K562 (cell line): ENCODE data around the gene TUBA1A.

Source experiments
- ELF1 ChIP-seq: fragments of 200-800 bp; sonication (Bioruptor generic); IDR thresholded peaks from 2 replicates; pipeline ENCODE4 v1.6.1; 2016; ENCODE audit warnings: missing genetic modification characterization, missing compliant biosample characterization
- MEF2D ChIP-seq: conservative IDR thresholded peaks from 2 replicates; pipeline ENCODE4 v1.6.1; 2016; ENCODE audit warnings: low read depth, missing genetic modification characterization, missing compliant biosample characterization
- MXI1 ChIP-seq: IDR thresholded peaks from 2 replicates; pipeline ENCODE4 v1.6.1; 2011; ENCODE audit warnings: low read depth, mild to moderate bottlenecking, improper control_type of control experiment, low read length
- POLR2A ChIP-seq: fragments of 450-650 bp; conservative IDR thresholded peaks from 2 replicates; pipeline ENCODE4 v1.6.1; 2016
- POLR2B ChIP-seq: fragments of 450-650 bp; IDR thresholded peaks from 2 replicates; pipeline ENCODE4 v1.6.1; 2018; ENCODE audit warnings: low read depth; ENCODE audit not compliant: partially characterized antibody
- POLR3A ChIP-seq: IDR thresholded peaks from 2 replicates; pipeline ENCODE4 v1.6.1; 2011; ENCODE audit warnings: borderline replicate concordance, mild to moderate bottlenecking, moderate library complexity; ENCODE audit not compliant: insufficient read length, insufficient read depth; ENCODE audit errors: extremely low read depth
- SMARCC2 ChIP-seq: fragments of 450-650 bp; IDR thresholded peaks from 2 replicates; pipeline ENCODE4 v1.6.1; 2017; ENCODE audit warnings: antibody characterized with exemption, moderate library complexity, mild to moderate bottlenecking, low read depth
- TEAD1 ChIP-seq, 2 experiments: fragments of 450-650 bp in 1 of 2; sonication (generic) in 1 of 2; formaldehyde crosslinking; IDR thresholded peaks; 2 replicates each; pipeline versions ENCODE4 v1.4.0 to v1.8.0; 2020 to 2022; ENCODE audit warnings: mild to moderate bottlenecking in 2 of 2, missing genetic modification reagents in 1 of 2
- TEAD4 ChIP-seq, 2 experiments: sonication (generic) in 1 of 2; formaldehyde crosslinking in 1 of 2; IDR thresholded peaks; 2 replicates each; pipeline versions ENCODE4 v1.6.1 to v1.8.0; 2012 to 2022; ENCODE audit warnings: borderline replicate concordance in 1 of 2, inconsistent platforms in 1 of 2, low read length in 1 of 2, mild to moderate bottlenecking in 1 of 2, missing genetic modification reagents in 1 of 2
- ZNF274 ChIP-seq: IDR thresholded peaks from 2 replicates; pipeline ENCODE4 v1.6.1; 2011; ENCODE audit warnings: low read depth, mild to moderate bottlenecking, low read length, moderate library complexity, borderline replicate concordance
- ZNF431 ChIP-seq: sonication (generic); formaldehyde crosslinking; IDR thresholded peaks from 2 replicates; pipeline ENCODE4 v1.8.0; 2022; ENCODE audit warnings: mild to moderate bottlenecking, missing genetic modification reagents
- ZNF717 ChIP-seq: fragments of 250-450 bp; sonication (Bioruptor Pico); IDR thresholded peaks from 2 replicates; pipeline ENCODE4 v1.5.0; 2021
- TF ChIP-seq, protein P1 (sequence below), 2 experiments: fragments of 450-650 bp; conservative IDR thresholded peaks; 2 replicates each; pipeline ENCODE4 v1.6.1; 2017; ENCODE audit warnings: mild to moderate bottlenecking in 2 of 2, moderate library complexity in 2 of 2
- TF ChIP-seq, protein P2 (sequence below): fragments of 450-650 bp; formaldehyde crosslinking; IDR thresholded peaks from 2 replicates; pipeline ENCODE4 v1.4.0; 2020; ENCODE audit warnings: mild to moderate bottlenecking, moderate library complexity

DNA sequence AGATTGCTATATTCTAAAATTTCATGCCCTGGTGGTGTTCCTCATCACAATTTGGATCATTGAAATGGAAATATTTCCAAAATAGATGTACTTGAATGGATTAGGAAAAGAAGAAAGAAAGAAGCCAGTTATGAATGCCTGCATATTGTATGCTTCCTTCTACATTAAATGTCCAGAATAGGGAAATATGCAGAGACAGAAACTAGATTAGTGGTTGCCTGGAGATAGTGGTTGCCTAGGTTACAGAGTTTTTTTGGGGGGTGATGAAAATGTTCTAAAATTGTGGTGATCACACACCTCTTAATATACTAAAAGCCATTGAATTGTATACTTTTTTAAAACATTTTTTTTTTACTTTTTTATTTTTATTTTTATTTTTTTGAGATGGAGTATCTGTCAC, 18.0 kb downstream of the TUBA1A start:
- TF ChIP-seq, protein P1, sequence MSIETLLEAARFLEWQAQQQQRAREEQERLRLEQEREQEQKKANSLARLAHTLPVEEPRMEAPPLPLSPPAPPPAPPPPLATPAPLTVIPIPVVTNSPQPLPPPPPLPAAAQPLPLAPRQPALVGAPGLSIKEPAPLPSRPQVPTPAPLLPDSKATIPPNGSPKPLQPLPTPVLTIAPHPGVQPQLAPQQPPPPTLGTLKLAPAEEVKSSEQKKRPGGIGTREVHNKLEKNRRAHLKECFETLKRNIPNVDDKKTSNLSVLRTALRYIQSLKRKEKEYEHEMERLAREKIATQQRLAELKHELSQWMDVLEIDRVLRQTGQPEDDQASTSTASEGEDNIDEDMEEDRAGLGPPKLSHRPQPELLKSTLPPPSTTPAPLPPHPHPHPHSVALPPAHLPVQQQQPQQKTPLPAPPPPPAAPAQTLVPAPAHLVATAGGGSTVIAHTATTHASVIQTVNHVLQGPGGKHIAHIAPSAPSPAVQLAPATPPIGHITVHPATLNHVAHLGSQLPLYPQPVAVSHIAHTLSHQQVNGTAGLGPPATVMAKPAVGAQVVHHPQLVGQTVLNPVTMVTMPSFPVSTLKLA (conservative IDR thresholded peaks at IDR 0.05): no peak
- TF ChIP-seq MXI1 (peak; percentile 63), ZNF431 (CRISPR knock-in tag) (no peak), MEF2D (tag) (no peak), POLR2B (no peak), SMARCC2 (no peak), POLR2A (no peak), ZNF274 (no peak), ELF1 (no peak), POLR3A (no peak), ZNF717 (CRISPR knock-in tag) (no peak), TEAD4 (IDR thresholded peaks at IDR 0.05; ENCODE audit: low read length) (no peak), TEAD4 (CRISPR knock-in tag; IDR thresholded peaks at IDR 0.05; ENCODE audit: borderline replicate concordance) (no peak), TEAD1 (CRISPR knock-in tag; IDR thresholded peaks at IDR 0.05) (no peak)
- TF ChIP-seq, protein P2, sequence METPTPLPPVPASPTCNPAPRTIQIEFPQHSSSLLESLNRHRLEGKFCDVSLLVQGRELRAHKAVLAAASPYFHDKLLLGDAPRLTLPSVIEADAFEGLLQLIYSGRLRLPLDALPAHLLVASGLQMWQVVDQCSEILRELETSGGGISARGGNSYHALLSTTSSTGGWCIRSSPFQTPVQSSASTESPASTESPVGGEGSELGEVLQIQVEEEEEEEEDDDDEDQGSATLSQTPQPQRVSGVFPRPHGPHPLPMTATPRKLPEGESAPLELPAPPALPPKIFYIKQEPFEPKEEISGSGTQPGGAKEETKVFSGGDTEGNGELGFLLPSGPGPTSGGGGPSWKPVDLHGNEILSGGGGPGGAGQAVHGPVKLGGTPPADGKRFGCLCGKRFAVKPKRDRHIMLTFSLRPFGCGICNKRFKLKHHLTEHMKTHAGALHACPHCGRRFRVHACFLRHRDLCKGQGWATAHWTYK: no peak
